ENCODE measurements around the gene CCDC136.

DNA sequence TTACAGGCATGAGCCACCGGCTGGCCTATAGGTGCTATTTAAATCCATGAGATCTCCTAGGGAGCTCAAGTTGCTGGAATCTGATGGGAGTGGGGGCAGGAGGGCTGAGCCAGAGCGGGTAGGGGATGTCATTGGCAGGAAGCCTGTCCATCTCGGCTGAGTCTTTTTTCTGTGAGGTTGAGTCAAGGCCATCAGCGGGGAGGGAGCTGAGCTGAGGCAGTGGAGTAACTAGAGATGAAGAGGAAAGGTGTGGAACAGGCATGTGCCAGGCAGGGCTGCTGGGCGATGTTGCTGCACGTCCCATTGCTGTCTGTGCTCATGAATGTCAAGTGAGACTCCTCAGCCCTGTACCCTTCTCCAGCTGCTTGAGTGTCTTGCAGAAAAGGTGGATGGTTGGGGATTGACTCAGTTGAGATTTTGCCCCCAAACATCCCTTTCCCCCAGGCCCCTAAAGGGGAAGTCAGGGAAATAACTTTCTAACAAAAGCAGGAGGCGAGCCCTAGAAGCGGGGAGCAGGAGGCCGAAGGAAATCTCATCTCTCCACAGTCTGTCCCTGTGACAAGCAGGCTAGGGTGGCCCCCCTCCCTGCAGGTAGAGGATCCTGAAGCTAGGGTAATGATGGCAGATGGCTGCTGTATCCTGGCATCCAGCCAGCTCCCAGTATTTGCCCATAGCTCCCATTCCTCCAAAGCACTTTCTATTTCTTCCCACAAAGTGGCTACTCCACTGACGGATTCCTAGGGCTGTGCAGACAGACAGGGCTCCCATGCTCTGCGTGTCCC, 76.3 kb downstream of the CCDC136 start:
- TF ChIP-seq, protein P1, sequence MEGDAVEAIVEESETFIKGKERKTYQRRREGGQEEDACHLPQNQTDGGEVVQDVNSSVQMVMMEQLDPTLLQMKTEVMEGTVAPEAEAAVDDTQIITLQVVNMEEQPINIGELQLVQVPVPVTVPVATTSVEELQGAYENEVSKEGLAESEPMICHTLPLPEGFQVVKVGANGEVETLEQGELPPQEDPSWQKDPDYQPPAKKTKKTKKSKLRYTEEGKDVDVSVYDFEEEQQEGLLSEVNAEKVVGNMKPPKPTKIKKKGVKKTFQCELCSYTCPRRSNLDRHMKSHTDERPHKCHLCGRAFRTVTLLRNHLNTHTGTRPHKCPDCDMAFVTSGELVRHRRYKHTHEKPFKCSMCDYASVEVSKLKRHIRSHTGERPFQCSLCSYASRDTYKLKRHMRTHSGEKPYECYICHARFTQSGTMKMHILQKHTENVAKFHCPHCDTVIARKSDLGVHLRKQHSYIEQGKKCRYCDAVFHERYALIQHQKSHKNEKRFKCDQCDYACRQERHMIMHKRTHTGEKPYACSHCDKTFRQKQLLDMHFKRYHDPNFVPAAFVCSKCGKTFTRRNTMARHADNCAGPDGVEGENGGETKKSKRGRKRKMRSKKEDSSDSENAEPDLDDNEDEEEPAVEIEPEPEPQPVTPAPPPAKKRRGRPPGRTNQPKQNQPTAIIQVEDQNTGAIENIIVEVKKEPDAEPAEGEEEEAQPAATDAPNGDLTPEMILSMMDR (IDR thresholded peaks at IDR 0.05): no peak
- TF ChIP-seq POLR2A (IDR thresholded peaks at IDR 0.05): no peak

Measured in testis (tissue), 2 donors.